ENCODE measurements around the gene SPDYC. TPM values are rescaled to one million over a fixed set of nuclear protein-coding genes. Genes with fewer than 3 reads are reported as not detected.

The SPDYC gene
- total and polyA plus RNA-seq, 2 donors (not counting 1 experiment from before 2014, with no cell fraction given), result not detected

DNA sequence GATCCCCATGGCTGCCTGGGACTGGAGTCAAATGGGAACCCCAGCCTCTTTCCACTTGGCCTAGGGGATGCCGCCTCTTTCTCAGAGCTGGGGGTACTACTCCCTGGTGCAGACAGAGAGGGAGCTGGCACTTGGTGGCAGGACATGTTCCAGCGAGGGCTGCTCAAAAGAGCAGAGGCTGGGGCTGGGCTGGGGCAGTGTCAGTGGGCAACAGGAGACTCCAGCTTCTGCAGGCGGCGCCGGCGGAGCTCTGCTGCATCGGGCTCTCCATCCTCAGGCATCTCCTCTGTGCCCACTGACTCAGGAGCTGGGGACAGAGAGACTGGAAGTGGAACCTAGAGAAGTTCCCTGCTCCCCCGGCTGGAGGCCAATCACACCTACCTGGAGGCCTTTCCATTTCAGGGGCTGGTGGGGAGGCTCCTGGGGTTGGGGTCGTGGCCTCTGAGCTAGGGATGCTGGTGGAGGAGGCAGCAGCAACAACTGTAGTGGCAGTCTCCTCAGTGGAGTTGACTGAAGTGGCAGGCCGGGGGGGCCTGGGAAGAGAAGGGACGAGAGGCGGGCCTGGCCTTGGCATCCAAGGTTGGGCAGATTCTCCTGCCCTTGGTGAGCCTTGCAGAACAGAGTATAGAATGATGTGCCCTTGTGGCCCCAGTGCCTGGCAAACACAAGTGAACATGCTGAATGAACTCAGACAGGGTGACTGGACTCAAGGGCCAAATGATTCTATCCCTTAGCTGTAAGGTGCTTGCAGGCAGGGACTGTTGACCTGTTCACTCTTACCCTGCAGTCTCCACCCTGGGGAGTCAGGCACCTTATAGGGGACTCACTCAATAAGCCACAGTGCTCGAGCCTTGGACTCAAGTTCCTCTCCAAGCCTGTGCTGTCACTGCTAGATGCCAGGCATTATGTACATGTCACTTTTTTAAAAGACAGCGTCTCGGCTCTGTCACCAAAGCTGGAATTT is 41.6 kb upstream of the SPDYC start:
- Histone ChIP-seq H3K27me3 (ENCODE audit: control insufficient read depth, insufficient read depth, low read length) (no peaks in the 10 kb centered on the region), H3K27ac (ENCODE audit: insufficient read depth, low read length) (no peak overlapping the region), H3K9ac (ENCODE audit: insufficient read depth, low read length) (no peak overlapping the region), H3K9me3 (ENCODE audit: control insufficient read depth, insufficient read depth, low read depth, low read length) (no peaks in the 10 kb centered on the region), H4K20me1 (ENCODE audit: control insufficient read depth, extremely low read depth, insufficient read depth, low read length) (no peaks in the 10 kb centered on the region), H2AFZ (ENCODE audit: low read length) (no peak overlapping the region), H3K4me3 (replicated peaks in 1 of 4; ENCODE audit: control extremely low read depth in 1 of 4, insufficient read depth in 1 of 4, low read depth in 3 of 4, low read length in 4 of 4) (no peak overlapping the region), H3K4me2 (ENCODE audit: extremely low read depth, insufficient read depth, low read length) (no peak overlapping the region), H3K36me3 (ENCODE audit: control insufficient read depth, insufficient read depth, low read length) (peaks cover 43% of the 10 kb centered on the region), H3K4me1 (ENCODE audit: control insufficient read depth, extremely low read depth, insufficient read depth, low read length) (peaks cover 8% of the 10 kb centered on the region), H3K79me2 (ENCODE audit: control insufficient read depth, insufficient read depth, low read length) (peaks cover 20% of the 10 kb centered on the region)
- DNase-seq (ENCODE audit: low read depth in 2 of 2), result no peak
- TF ChIP-seq EZH2 (IDR thresholded peaks at IDR 0.05; ENCODE audit: low read length, missing control alignments), result no peak
- TF ChIP-seq, protein P1, sequence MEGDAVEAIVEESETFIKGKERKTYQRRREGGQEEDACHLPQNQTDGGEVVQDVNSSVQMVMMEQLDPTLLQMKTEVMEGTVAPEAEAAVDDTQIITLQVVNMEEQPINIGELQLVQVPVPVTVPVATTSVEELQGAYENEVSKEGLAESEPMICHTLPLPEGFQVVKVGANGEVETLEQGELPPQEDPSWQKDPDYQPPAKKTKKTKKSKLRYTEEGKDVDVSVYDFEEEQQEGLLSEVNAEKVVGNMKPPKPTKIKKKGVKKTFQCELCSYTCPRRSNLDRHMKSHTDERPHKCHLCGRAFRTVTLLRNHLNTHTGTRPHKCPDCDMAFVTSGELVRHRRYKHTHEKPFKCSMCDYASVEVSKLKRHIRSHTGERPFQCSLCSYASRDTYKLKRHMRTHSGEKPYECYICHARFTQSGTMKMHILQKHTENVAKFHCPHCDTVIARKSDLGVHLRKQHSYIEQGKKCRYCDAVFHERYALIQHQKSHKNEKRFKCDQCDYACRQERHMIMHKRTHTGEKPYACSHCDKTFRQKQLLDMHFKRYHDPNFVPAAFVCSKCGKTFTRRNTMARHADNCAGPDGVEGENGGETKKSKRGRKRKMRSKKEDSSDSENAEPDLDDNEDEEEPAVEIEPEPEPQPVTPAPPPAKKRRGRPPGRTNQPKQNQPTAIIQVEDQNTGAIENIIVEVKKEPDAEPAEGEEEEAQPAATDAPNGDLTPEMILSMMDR (conservative IDR thresholded peaks at IDR 0.05 in 1 of 2, IDR thresholded peaks at IDR 0.05 in 1 of 2; ENCODE audit: low read depth in 1 of 2, low read length in 2 of 2), result no peak

DNA sequence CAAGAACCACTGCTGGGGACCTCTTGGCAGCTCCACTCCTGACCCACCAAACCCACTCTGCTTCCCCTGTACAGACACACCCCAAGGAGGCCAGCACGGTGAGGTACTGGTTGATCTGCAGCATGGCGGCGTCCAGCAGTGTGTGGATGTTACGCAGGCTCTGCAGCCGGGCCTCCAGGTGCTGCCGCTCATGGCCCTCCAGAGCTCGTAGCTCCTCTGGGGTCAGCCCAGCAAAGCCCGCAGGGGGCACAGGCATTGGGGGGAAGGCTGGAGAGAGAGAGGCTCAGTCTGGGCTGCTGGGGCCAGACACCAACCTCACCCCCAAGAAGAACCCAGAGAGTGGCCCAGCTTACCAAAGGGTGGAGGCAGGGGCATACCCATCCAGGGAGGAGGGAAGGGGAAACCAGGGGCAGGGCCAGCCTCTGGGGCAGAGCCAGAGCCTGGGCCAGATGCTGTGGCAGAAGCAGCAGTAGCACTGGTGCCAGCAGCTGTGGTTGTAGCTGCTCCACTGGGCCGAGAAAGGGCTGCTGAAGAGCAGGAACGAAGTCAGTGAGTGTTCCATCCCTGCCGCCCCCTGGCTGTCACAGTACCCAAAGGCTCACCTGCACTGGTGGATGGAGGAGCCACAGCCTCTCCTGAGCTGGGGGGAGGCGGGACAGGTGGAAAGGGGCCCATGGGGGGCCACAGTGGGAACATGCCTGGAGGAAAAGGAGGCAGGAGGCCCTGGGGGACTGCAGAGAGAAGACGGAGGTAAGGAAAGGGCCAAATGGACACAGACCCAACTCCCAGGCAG is 40.2 kb upstream of the SPDYC start:
- Histone ChIP-seq H3K4me3 (replicated peaks in 1 of 4; ENCODE audit: control extremely low read depth in 1 of 4, insufficient read depth in 1 of 4, low read depth in 3 of 4, low read length in 4 of 4) (no peak overlapping the region), H3K27me3 (ENCODE audit: control insufficient read depth, insufficient read depth, low read length) (no peaks in the 10 kb centered on the region), H2AFZ (ENCODE audit: low read length) (no peak overlapping the region), H4K20me1 (ENCODE audit: control insufficient read depth, extremely low read depth, insufficient read depth, low read length) (no peaks in the 10 kb centered on the region), H3K9me3 (ENCODE audit: control insufficient read depth, insufficient read depth, low read depth, low read length) (no peaks in the 10 kb centered on the region), H3K27ac (ENCODE audit: insufficient read depth, low read length) (no peak overlapping the region), H3K4me1 (ENCODE audit: control insufficient read depth, extremely low read depth, insufficient read depth, low read length) (peaks cover 8% of the 10 kb centered on the region), H3K36me3 (ENCODE audit: control insufficient read depth, insufficient read depth, low read length) (peaks cover 43% of the 10 kb centered on the region), H3K4me2 (ENCODE audit: extremely low read depth, insufficient read depth, low read length) (no peak overlapping the region), H3K79me2 (ENCODE audit: control insufficient read depth, insufficient read depth, low read length) (peaks cover 25% of the 10 kb centered on the region), H3K9ac (ENCODE audit: insufficient read depth, low read length) (no peak overlapping the region)
- DNase-seq (ENCODE audit: low read depth in 2 of 2), result no peak
- TF ChIP-seq EZH2 (IDR thresholded peaks at IDR 0.05; ENCODE audit: low read length, missing control alignments), result no peak
- TF ChIP-seq, protein P1 (conservative IDR thresholded peaks at IDR 0.05 in 1 of 2, IDR thresholded peaks at IDR 0.05 in 1 of 2; ENCODE audit: low read depth in 1 of 2, low read length in 2 of 2), result no peak

All from fibroblast of lung (primary cell).